Mammary epithelial cell (primary cell): ENCODE data around the gene CD99.

Experiments
- CTCF ChIP-seq, 2 donors: IDR thresholded peaks in 1 of 2; conservative IDR thresholded peaks in 1 of 2; 2 replicates each; pipeline ENCODE4 v1.5.1; 2011 to 2012; ENCODE audit warnings: inconsistent platforms in 2 of 2, low read length in 2 of 2, mild to moderate bottlenecking in 2 of 2, control low read depth in 1 of 2, low read depth in 1 of 2; ENCODE audit not compliant: insufficient read depth in 1 of 2; ENCODE audit errors: extremely low read depth in 1 of 2
- EZH2 ChIP-seq: IDR thresholded peaks from 2 replicates; pipeline ENCODE4 v1.6.1; 2012; ENCODE audit warnings: low read length, inconsistent platforms, borderline replicate concordance

GRCh38 chrX:2654436-2655340, 36.4 kb upstream of the CD99 start:
- no peak for TF ChIP-seq CTCF (conservative IDR thresholded peaks at IDR 0.05 in 1 of 2, IDR thresholded peaks at IDR 0.05 in 1 of 2; ENCODE audit: extremely low read depth in 1 of 2, insufficient read depth in 1 of 2, low read depth in 1 of 2, low read length in 2 of 2)
- no peak for TF ChIP-seq EZH2
